Kidney (tissue), 22 donors: ENCODE data around the gene KIF23. TPM values are rescaled to one million over a fixed set of nuclear protein-coding genes. Genes with fewer than 3 reads are reported as not detected.
A peak's percentile ranks its signal among the peaks of the same experiment; 100 is the strongest.

ENCODE experiments used
- DNase-seq, 5 donors: peaks; one replicate each; pipeline ENCODE4 v3.0.0-alpha.2; 2013 to 2020
- FAIRE-seq: peaks from 2 replicates; lab custom pipeline; 2012; peaks lifted over from hg19 to GRCh38; lab: Jason Lieb, UNC
- H3K27ac ChIP-seq, 2 donors: one replicate each; pipeline ENCODE4 v1.7.0; 2013; ENCODE audit warnings: low read depth in 2 of 2, low read length in 2 of 2, inconsistent platforms in 1 of 2
- H3K27me3 ChIP-seq: one replicate; pipeline ENCODE4 v1.7.1; 2013; ENCODE audit warnings: low read length, inconsistent platforms; ENCODE audit not compliant: control insufficient read depth, insufficient read depth
- H3K36me3 ChIP-seq, 3 donors: one replicate each; pipeline versions ENCODE4 v1.7.0 to v1.7.1; 2013; ENCODE audit warnings: low read length in 3 of 3, control low read depth in 1 of 3, inconsistent platforms in 1 of 3; ENCODE audit not compliant: insufficient read depth in 3 of 3, control insufficient read depth in 2 of 3
- H3K4me1 ChIP-seq, 3 donors: one replicate each; pipeline versions ENCODE4 v1.7.0 to v1.7.1; 2013; ENCODE audit warnings: low read length in 3 of 3, inconsistent platforms in 1 of 3, low read depth in 1 of 3; ENCODE audit not compliant: control insufficient read depth in 2 of 3, insufficient read depth in 2 of 3
- H3K4me3 ChIP-seq, 3 donors: one replicate each; pipeline versions ENCODE4 v1.7.0 to v1.8.1; 2013; ENCODE audit warnings: low read length in 3 of 3, control low read depth in 1 of 3, inconsistent platforms in 1 of 3
- H3K9ac ChIP-seq, 3 donors: one replicate each; pipeline versions ENCODE4 v1.7.0 to v1.7.1; 2013; ENCODE audit warnings: low read length in 3 of 3, control low read depth in 1 of 3, inconsistent platforms in 1 of 3
- H3K9me3 ChIP-seq, 3 donors: one replicate each; pipeline versions ENCODE4 v1.7.0 to v1.7.1; 2013; ENCODE audit warnings: low read length in 3 of 3, control low read depth in 1 of 3, inconsistent platforms in 1 of 3; ENCODE audit not compliant: control insufficient read depth in 2 of 3, insufficient read depth in 1 of 3
- CTCF ChIP-seq: IDR thresholded peaks from 3 replicates; pipeline ENCODE4 v1.5.1; 2012; ENCODE audit warnings: mild to moderate bottlenecking, moderate library complexity, borderline replicate concordance; ENCODE audit not compliant: insufficient read depth; ENCODE audit errors: extremely low read depth
- intact Hi-C: fragments of 100-400 bp; cut with DNase I; formaldehyde crosslinking; loops from one replicate; pipeline ENCODE4 v1.11.1; 2022
- long read RNA-seq, 10 donors: library from polyadenylated mRNA in 1 of 10; unstranded in 1 of 10; transcript quantifications; one replicate each; pipeline ENCODE4 v2.0.0 and lab custom pipeline, GENCODE V29; 2021 to 2026
- polyA plus RNA-seq: library from polyadenylated mRNA; stranded (reverse); fragments of 350-450 nt; fragmentation: Illumina TruSeq; extraction: RNeasy Lipid Tissue Mini Kit (QIAGEN cat#74804); gene quantifications from one replicate; pipeline ENCODE4 v1.2.3, GENCODE V29; 2014; ENCODE audit warnings: low read depth, low replicate concordance; ENCODE audit not compliant: insufficient read depth
- total RNA-seq: library from RNA; stranded (reverse); fragmentation: NEBNext Ultra II Directional; extraction: Animal tissue kit (Norgen Biotek cat#: 25700); gene quantifications from one replicate; pipeline ENCODE4 v1.2.1, GENCODE V29; 2021
- donor health status: control.
- donor health status: control.
- donor health status: control.
- donor health status: control.
- donor health status: control.
- donor health status: DM: yes; HTN: yes; CAD: no.
- donor health status: Normal renal cell carcinoma (clear cell type).

Gene KIF23
- total RNA-seq (2.5 TPM), polyA plus RNA-seq (3.6 TPM)
- long read RNA-seq, donor 1, partial matches to known transcripts: 0 of 4 reads
- long read RNA-seq, donor 1, other reads (novel, unspliced or antisense): 0 of 4 reads
- long read RNA-seq, donor 2, partial matches to known transcripts: 0 of 1 reads
- long read RNA-seq, donor 2, other reads (novel, unspliced or antisense): 0 of 1 reads
- long read RNA-seq, donor 3, partial matches to known transcripts: 0 of 1 reads
- long read RNA-seq, donor 3, other reads (novel, unspliced or antisense): 0 of 1 reads
- long read RNA-seq, donor 4, partial matches to known transcripts: 0 of 2 reads
- long read RNA-seq, donor 4, other reads (novel, unspliced or antisense): 0 of 2 reads
- long read RNA-seq, donor 5: 0 reads
- long read RNA-seq, donor 6, partial matches to known transcripts: 11 of 14 reads
- long read RNA-seq, donor 6, other reads (novel, unspliced or antisense): 0 of 14 reads
- long read RNA-seq, donor 7: 0 reads
- long read RNA-seq, donor 8, partial matches to known transcripts: 0 of 1 reads
- long read RNA-seq, donor 8, other reads (novel, unspliced or antisense): 0 of 1 reads
- long read RNA-seq, donor 9: 0 reads
- long read RNA-seq, donor 10: 0 reads

DNA sequence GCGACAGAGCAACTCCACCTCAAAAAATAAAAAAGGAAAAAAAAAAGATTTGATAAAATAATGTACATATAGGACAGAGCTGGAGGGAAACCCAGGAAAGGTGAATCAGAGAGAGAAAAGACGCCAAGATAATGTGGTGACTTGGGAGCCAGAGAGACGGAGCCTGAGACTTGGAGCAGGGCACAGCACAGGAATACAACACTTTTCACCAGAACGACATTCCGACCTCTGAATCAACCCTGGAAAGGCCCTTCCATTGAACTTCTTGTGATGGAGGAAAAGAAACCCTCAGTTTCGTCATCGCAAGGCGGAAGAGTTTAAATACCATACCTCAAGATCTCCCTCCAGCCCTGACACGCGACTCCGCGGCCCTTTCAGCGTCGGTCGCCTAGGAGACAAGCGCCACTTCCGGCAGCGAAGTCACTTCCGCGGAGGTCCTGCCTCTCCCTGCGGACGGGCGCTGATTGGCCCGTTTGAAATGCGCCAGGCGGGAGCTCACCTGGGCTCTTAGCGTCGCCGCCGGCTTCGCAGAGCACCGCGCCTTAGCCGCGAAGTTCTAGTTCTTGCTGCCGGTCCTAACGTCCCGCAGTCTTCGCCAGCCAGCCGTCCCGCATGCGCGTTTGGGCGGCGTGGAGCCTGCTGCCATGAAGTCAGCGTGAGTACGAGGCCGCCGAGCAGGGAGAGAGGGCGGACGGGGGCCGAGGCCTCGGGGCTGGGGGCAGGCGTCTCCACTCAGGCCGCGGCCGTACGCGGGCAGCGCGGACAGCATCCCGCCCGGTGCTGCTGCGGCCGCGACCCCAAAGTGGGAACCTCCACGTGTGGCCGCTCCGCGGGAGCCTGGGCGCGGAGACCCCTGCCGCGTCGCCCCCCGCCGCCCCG lies at the start of gene KIF23:
Gene KIF23 (plus strand): TSS at position 528 of the 879 bp plus-strand sequence. CDS start 117 bp downstream, at position 645.
- no peak for TF ChIP-seq CTCF
- Histone ChIP-seq H3K27me3 (no peaks in the 10 kb centered on the region), H3K4me1 (peaks cover 0 to 4% (median 3%) of the 10 kb centered on the region in 3 donors), H3K36me3 (peaks cover 0 to 6% (median 0%) of the 10 kb centered on the region in 3 donors), H3K9ac (peak within 1 kb of the TSS; percentile 16 to 88 (median 48)), H3K9me3 (no peaks in the 10 kb centered on the region), H3K27ac (peak within 1 kb of the TSS in 1 of 2 donors; percentile 28), H3K4me3 (peak within 1 kb of the TSS; percentile 75 to 95 (median 85))
- no peak for FAIRE-seq
- intact Hi-C loops: no loop called here
- DNase-seq: peak; percentile 95 to 98 (median 97)

DNA sequence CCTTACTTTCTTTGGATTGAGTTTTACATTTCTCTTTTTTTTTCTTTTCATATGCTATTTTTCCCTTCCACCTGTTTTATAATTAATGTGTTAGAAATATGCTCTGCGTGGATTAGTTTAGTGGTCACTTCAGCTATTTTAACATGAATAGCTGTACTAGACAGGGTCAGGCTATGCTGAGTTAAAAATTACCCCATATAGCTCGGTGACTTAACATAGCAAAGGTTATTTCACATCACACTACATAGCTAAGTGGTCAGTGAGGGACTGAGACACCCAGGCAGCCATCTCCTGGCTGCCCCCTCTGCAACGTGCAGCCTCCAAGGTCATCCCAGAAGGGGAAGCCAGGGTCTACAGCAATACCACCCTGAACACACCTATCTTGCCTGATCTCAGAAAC lies 46.9 kb upstream of the KIF23 start:
- Histone ChIP-seq H3K4me1 (peaks cover 0 to 11% (median 0%) of the 10 kb centered on the region in 3 donors), H3K36me3 (peaks cover 0 to 5% (median 0%) of the 10 kb centered on the region in 3 donors), H3K9me3 (no peaks in the 10 kb centered on the region), H3K9ac (no peak overlapping the region), H3K27me3 (no peaks in the 10 kb centered on the region), H3K27ac (peak overlapping the region in 1 of 2 donors; percentile 13), H3K4me3 (no peak overlapping the region)
- FAIRE-seq (peak; percentile 44), DNase-seq (no peak)
- no peak for TF ChIP-seq CTCF
- intact Hi-C loops: no loop called here

DNA sequence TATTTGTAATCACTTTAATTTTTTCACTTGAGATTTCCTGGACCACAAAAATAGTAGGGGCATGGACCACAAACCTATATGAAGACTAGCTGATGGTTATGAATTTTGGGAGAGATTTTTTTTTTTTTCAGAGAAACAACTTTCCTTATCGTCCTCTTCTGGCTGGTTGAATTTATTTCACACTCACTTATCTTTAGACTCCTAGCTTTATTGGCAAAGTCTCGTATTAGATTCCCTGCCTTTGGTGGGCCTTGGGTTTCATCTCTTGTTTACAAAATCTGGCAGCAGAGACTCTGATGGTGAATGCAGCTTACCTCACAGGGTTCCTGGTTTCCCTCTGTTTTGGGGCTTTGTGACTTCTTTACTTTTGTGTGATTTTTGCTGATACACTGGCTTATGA lies 44.5 kb upstream of the KIF23 start:
- Histone ChIP-seq H3K4me1 (peaks cover 0 to 11% (median under 1%) of the 10 kb centered on the region in 3 donors), H3K9me3 (no peaks in the 10 kb centered on the region), H3K4me3 (no peak overlapping the region), H3K9ac (no peak overlapping the region), H3K27ac (no peak overlapping the region), H3K27me3 (no peaks in the 10 kb centered on the region), H3K36me3 (peaks cover 0 to 5% (median 0%) of the 10 kb centered on the region in 3 donors)
- no peak for TF ChIP-seq CTCF
- FAIRE-seq (no peak), DNase-seq (no peak)
- intact Hi-C loops: no loop called here
